Dermis microvascular lymphatic vessel endothelial cell (primary cell): ENCODE measurements around the gene TMCC2. TPM values are rescaled to one million over a fixed set of nuclear protein-coding genes. Genes with fewer than 3 reads are reported as not detected.

Source experiments
- DNase-seq, 2 donors: peaks; one replicate each; pipeline versions ENCODE4 v3.0.0 to v3.0.0-alpha.2; 2010; ENCODE audit warnings: low read depth in 2 of 2
- total RNA-seq: library from RNA; depleted of rRNA; stranded (reverse); fragments of >200 nt; gene quantifications from 2 replicates; pipeline ENCODE4 v1.2.1, GENCODE V29; 2014

TMCC2 gene
- total RNA-seq, 1 donor from 2014 or later, result 0.77 TPM

DNA sequence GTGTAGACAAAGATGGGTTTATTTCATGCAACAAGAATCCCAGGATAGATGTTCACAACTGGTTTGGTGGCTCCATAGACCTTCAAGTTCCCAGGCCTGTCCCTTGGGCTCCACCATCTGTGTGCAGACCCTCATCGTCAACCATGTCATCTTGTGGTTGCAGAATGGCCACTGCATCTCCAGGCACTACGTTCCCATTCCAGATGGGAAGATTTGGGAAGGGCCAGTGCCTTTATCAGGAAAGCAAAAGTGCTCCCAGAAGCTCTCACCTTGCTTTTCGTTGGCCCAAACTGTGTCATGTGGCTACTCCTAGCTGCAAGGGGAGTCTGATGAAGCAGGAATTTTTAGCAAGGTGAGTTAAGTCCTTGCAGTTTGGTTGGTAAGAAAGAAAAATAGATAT lies 12.8 kb downstream of the TMCC2 start:
- DNase-seq, result no peak

DNA sequence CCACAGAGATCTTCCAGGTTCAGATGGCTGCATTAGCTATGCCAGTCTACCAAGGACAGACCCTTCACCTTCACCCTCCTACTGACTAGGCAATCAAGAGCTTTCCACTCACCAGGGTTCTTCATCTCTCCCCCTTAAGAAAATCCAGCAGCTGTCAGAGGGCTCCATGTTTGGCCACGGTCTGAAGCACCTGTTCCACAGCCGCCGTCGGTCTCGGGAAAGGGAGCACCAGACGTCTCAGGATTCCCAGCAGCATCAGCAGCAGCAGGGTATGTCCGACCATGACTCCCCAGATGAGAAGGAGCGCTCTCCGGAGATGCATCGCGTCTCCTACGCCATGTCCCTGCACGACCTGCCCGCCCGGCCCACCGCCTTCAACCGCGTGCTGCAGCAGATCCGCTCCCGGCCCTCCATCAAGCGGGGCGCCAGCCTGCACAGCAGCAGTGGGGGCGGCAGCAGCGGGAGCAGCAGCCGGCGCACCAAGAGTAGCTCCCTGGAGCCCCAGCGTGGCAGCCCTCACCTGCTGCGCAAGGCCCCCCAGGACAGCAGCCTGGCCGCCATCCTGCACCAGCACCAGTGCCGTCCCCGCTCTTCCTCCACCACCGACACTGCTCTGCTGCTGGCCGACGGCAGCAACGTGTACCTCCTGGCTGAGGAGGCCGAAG lies 13.8 kb downstream of the TMCC2 start:
- DNase-seq, result no peak

DNA sequence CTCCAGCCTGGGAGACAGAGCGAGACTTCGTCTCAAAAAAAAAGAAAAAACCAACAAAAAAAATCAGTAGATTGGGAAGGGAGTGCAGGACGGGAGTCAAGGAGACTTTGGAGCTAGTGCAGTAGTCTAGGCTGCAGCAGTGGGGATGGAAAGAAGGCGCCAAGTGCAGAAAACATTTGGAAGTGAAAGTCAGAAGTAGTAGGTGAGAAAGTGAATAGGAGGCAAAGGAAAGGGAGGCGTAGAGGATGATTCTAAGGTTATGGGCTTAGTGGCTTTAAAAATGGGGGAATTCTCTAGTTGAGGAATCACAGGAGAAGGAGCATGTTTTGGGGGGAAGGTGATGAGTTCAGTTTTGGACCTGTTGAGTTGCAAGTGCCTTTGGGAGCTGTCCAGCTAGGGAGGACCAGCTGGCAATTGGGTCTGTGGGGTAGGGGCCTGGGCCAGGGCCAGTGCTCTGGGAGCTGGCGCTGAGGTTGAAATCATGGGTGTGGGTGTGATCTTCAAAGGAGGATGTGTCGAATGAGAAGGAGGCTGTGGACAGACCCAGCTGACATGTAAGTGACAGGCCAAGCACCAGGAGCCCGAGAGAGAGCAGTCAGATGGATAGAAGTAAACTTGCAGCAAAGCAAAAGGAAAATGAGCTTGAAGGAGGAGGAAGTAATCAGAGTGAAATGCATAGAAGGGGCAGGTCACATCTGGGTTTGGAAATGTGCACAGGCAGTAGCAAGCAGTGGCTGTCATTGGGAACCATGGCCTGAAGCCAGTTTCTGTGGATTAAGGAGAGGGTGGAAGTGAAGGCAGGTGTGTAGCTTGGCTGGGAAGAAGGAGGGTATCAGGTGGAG lies 15.8 kb downstream of the TMCC2 start:
- DNase-seq, result no peak

DNA sequence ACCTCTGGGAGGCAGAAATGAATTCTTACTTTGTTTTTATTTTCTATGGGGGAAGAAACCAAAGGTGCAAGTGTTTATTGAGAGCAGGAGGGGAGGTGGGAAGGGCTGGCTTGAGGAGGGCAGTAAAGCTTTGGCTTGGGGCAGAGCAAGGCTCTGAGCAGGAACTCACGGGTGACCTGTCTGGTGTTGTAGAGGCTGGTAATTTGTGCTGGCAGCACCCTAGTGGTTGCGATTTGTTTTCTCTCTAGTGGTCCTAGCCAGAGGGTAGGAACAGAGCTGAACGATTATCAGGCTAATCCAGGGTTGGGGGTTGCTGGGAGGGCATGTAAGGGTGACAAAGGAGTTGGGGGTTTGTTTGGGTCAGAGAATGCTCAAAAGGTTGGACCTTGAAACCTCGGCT lies 16.6 kb downstream of the TMCC2 start:
- DNase-seq, result no peak

DNA sequence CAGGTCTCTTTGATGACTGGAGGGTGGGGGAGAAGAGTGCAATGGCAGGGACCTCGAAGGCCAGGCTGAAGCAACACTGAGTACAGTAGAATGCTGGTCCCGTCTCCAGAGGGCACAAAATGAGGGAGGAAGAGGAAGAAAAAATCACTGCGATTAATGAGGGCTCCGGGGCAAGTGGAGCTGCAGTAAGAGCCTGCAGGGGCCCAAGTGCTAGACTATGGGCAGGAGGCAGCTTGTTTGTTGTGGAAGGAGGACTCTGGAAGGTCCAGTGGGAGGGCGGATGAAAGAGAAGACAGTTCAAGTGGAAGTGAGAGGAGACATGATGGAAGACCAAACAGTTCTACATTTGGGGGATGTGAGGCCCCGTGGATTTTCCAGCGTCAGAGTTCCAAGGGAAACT lies 17.4 kb downstream of the TMCC2 start:
- no peak for DNase-seq

DNA sequence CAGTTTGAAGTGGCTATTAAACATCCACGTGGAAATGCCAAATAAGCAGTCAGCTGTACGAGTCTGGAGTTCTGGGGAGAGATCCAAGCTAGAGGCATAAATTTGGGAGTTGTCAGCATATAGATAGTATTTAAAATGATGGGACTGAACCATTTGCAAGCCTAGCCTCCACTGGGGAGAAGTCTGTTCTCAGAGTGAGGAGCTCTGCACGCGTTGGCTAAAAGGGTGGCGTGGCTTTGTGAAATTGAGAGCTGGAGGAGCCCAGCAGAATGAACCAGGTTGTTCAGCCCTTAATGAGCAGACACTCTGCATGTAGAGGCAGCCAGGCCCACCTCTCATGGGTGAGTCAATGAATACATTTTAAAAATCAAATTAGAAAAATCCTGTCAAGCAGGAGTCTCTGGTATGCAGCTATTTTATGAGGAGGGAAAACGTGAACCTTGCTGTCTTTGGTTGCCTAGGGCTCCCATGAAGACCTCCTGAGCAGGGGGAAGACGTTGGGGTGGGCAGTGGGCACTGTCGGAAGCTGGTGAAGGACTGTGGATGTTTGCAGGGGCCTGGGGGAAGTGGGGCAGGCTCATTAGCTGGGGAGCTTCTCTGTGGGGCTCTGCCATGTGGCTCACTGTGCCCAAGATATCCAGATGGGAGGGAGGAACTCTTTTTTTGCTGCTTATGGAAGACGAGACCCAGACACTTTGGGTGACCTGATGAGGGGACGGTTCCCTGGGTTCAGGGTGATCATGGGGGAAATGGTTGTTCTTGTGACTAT lies 18.8 kb downstream of the TMCC2 start:
- no peak for DNase-seq

DNA sequence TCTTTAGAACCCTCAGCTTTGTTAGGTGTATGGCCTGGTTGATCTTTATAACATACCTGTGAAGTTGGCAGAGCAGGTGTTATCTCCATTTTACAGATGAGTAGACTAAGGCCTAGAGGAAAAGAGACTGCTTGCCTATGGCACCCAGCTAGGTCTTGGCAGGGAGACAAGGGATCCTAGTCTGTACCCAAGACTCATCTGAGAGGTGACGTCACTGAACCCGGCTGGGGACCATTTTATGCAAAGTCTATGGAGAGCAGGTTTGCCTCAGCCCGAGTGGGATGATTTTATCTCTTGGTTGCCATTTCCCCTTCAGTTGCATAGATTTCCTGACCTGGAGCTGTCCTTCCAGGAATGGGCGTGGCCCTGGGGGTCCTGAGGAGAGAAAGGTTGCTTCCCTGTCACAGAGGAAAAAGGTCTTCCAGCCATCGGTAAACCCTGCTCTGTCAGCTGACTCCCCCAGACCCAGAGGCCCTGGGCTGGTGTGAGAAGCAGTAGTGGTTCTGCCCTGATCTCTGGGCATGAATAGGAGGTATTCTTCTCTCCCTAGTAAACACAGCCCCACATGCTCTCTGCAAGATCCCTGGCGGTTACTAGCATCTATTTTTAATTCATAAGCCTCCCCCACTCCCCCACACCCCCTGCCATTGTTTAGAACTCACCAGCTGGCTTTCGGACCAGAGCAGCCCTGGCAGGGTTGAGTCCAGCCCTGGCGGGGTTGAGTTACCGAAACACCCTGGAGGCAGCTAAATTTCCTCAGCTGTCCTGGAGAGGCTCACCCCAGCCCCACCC lies 19.6 kb downstream of the TMCC2 start:
- no peak for DNase-seq

DNA sequence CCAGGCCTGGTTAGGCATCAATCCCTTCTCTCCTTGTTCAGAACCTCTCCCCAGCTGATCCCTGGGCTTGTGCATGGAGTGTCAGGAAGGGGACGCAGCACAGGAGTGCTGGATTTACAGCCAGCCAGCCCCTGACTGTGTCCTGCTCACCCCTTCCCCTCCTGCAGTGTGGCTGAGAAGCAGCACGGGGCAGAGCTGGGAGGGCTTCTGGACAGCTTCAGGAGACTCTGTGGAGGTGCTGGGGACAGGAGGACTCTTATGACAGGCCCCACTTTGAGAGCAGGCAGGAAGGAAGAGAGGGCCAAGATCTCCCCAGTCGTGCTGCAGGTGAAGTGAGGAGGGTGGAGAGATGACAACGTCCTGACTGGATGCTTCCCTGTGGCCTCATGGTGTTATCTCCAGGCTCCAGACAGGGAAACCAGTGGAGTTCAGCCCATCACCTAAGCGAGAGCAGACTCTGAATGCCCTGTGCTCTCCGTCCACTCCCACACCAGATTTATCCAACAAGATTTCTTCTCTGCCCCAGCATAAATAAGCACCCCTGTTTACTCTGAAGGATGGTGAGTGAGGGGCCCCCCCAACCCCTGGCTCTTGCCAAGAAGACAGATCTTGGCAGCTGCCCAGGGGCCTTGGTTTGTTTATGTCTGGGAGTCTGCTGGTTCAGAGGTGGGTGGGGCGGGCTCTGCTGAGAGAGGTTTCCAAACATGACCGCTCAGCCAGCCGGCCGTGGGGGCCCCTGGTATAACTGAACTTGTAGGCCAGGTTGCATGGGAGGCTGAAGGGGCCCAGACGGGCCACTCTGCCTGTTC lies 21.3 kb downstream of the TMCC2 start:
- peak in 1 of 2 donors; percentile 66 for DNase-seq

DNA sequence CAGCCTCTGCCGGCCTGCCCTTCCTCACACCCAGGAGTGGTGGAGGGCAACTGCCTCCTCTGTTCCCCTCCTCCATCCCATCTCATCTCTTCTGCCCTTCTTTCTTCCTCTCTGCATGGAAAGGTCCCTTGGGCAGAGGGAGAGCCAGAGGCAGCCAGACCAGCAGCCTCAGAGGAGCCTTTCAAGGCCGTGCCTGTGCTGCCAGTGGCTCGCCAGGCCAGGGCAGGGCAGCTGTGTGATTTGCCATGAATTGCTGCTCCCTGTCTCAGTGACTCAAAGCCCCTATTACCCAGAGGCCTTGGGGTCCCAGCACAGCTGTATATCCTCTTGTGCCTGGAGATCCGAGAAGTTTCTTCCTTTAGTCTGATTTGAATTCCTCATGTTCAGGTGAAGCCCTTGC lies 21.9 kb downstream of the TMCC2 start:
- no peak for DNase-seq

DNA sequence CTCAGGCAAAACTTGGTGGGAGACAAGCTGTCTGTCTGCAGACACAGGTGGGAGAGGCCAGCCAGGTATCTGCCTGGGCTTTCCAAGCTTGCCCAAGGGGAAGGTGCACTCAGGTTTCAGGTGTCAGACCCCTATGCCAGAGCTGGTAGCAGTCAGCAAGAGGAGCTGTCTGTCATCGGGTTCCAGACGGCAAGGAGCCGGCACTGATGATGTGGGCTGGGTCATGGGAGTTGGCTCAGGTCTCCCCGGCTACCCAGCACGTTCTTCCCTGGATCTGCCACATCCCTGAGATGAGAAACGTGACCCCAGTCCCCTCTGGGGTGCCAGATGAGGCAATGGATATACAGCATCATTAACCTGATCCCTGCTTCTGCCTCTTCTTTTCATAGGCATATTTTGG lies 23.0 kb downstream of the TMCC2 start:
- no peak for DNase-seq

DNA sequence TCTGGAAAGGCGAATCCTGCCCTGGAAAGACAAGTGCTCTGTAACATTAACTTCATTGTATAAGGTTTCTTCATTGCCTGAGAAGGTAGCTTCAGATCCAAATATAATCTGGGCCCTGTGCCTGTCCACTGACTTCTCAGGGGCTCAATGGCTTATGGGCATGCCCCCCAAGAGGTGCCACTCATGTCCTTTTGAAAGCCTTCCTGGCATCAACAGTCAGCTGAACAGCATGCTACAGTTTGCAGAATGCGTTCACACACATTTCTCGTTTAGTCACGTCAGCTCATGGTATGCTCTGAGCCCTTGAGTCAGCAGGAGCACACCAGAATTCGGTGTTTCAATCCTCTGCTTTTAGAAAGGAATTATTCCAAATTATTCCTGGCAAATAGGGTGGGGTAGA lies 23.8 kb downstream of the TMCC2 start:
- no peak for DNase-seq

DNA sequence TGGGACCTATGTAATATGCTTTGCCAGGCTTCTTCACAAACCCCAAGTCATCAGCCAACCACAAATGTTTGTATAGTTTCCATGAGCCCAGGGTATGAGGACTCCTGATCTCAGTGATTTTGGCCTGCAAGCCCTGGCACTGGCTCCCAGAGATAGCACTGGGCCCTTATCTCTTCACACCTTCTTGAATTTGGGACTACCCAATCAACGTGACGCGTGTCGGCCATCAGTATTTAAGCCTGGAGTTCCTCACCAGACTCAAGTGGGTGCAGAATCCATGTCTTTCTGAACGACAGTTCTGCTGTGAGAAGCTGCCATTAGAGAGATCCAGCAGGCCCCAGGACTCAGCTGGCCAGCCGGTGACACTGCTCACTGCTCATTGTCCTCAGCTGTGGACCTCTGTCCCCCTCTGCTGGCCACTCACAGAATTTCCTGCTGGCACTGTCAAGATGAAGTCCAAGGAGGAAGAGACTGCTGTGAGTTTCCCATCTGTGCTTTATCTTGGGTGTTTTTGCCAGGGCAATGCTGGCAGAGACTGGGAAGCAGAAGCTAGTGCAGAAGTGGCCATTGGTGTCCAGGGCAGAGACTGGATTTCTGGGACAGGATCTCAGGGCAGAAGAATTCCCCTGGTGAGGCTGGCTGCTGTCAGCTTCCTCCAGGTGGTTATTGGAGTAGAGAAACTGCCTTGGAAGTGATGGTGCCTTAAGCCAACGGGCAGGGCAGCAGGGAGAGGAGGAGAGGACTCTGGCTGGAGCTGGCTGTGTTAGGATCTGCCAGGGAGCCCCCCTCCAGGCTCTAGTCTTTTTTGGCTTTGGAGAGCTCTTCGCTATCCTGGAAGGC lies 28.4 kb downstream of the TMCC2 start:
- peak; percentile 61 to 81 for DNase-seq

DNA sequence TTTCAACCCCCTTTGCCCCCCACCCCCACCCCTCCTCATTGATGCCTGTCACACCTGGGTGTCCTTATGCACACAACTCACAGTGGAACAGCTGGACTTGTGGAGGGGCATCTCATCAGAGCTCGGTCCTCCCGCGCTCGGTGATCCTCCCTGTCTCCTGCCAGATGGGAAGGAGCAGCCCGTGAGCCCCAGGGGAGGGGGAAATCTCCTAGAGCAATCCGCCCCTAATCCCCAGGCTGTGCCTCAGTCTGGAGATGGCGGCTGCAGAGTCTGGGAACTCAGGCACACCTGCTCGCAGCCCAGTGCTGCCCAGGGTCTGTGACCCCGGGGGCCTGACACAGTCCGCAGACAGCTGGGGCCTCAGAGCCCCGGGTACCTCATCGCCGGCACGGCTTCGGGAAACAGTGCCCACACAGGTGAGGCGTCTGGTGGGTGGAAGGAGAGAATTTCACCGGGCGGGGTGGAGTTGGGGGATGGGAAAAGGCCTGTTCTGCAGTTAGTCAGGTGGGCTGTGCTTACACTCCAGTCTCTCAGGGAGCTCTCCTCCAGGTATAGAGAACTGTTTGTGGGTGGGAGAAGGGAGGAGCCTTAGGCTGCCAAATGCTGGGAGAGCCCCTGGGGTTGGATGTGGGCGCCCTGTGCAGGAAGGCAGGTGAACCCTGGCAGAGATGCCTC lies 29.3 kb downstream of the TMCC2 start:
- no peak for DNase-seq

DNA sequence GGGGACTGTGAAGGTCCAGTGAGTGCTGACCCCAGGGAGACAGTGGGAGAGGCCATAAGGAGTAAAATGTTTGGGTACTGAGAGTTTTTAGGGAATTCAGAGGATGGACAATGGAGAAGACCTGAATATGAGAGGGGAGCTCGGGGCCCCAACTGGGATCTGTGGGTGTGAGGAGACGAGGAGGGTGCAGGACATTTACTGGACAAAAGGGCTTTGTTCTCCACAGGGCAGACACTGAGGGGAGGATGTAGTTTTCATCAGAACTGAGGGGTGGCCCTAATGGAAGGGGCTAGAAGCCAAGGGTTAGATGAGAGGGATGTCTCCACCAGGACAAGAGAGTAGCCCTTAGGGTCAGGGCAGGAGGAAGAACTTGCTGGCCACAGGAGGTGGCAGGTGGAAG lies 30.0 kb downstream of the TMCC2 start:
- DNase-seq, result no peak

DNA sequence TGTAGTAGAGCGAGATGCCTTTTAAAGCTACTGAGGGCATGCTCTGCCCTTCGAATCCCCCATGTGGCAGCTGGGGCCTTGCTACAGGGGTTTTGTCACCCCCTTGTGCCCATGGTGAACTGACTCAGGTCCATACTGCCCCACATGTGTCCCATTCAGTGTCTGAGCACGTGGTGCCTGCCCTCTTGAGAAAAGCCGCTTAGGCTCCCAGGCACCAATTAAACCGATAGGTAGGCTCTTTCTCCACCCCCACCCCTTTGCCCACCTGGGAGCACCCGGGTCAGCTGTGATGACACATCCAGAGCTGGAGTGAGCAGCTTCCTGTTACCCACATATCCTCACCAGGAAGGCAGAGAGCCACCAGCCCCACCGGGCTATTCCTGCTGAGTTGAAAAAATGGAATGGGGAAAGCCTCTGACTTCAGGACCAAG lies 30.5 kb downstream of the TMCC2 start:
- no peak for DNase-seq

DNA sequence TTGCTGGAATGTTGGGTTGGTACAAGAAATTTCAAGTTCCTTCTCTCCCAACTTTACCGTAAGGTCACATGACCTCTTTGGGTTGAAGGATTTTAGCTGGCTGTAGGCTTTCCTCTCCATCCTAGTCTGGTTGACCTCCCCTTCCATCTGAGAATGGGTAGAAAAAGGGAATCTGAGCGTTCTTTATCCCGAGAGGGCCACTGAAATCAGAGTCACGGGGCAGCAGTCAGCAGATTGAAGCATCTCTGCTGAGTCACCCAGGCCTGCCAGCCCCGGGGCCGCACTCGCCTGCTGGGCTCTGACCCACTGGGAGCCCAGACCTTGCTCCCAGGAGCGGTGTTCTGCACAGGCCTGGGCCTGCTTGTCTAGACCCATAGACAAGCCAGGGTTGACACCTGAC lies 31.0 kb downstream of the TMCC2 start:
- no peak for DNase-seq

DNA sequence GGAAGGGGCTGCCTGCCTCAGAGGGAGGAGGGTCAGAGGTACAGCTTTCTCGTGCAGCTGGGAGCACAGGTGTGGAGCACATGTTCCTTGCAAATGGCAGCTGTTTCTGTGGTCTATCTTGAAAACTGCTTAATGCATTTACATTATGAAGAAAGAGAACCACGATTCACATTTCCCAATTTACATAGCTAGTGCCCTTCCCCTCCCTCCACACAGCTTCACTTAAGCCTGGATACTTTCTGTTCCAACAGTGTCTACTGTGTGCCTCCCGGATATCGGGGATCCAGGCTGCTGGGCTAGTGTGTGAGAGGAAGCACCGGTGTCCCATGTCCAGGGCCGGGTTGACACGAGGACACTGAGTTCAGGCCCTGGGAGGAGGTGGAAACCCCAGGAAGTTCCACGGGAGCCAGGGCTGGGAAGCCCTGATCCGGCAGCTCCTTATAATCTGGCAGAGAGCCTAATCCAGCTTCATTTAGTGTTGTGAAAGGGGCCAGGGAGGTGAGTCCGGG lies 31.6 kb downstream of the TMCC2 start:
- no peak for DNase-seq

DNA sequence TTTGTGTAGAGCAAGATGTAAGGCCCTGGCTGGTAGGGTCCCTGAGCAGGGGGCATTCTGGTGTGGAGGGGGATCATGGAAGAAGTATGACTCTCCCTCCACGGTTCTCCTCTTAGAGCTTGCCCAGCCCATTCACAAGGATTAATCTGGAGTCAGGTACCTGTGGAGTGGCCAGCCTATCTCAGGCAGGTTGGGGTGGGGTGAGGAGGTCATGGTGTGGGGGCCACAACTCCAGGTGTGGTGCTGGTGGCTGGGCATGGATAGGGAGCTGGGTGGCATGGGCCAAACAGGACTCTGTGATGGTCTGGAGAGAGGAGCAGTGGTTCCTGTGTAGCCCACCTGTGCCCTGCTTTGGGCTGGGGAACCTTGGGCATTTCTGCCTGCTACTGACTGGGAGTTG lies 32.3 kb downstream of the TMCC2 start:
- DNase-seq, result no peak
